ENCODE data around the gene BCKDHB. TPM values are rescaled to one million over a fixed set of nuclear protein-coding genes. Genes with fewer than 3 reads are reported as not detected.

BCKDHB gene
- total RNA-seq, 1 experiment from 2014 or later: 29.7 TPM

DNA sequence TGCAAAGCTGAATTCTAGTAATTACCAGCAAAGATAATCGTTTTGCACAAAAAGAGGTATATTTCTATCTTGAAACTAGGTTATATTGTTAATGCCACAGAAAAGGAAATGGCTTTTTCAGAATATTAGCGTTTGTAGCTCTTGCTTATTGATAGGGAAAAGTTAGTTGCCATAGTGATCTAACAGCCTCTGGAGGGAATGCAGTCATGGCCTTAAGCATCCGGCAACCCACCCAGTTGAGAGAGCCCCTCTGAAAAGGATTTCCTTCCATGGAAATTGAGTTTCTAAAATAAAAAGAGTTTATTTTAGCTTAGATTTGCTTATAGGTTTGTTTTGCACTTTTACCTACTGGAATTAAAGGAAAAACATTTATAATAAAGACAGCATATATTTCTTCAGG is 224.5 kb downstream of the BCKDHB start:
- TF ChIP-seq, protein P1, sequence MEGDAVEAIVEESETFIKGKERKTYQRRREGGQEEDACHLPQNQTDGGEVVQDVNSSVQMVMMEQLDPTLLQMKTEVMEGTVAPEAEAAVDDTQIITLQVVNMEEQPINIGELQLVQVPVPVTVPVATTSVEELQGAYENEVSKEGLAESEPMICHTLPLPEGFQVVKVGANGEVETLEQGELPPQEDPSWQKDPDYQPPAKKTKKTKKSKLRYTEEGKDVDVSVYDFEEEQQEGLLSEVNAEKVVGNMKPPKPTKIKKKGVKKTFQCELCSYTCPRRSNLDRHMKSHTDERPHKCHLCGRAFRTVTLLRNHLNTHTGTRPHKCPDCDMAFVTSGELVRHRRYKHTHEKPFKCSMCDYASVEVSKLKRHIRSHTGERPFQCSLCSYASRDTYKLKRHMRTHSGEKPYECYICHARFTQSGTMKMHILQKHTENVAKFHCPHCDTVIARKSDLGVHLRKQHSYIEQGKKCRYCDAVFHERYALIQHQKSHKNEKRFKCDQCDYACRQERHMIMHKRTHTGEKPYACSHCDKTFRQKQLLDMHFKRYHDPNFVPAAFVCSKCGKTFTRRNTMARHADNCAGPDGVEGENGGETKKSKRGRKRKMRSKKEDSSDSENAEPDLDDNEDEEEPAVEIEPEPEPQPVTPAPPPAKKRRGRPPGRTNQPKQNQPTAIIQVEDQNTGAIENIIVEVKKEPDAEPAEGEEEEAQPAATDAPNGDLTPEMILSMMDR (IDR thresholded peaks at IDR 0.05; ENCODE audit: insufficient read depth in 1 of 2, low read depth in 1 of 2, low read length in 1 of 2, severe bottlenecking in 1 of 2, unreplicated experiment in 1 of 2): no peak
- CTCF ChIA-PET: no interaction called here
- H3K9me3 ChIP-seq: no peaks in the 10 kb centered on the region
- peaks cover 4% of the 10 kb centered on the region for H3K36me3 Mint-ChIP-seq (ENCODE audit: insufficient read depth, unreplicated experiment)
- POLR2A ChIA-PET: no interaction called here
- H3K4me3 Mint-ChIP-seq (ENCODE audit: unreplicated experiment): no peak overlapping the region
- no peaks in the 10 kb centered on the region for H3K36me3 ChIP-seq (ENCODE audit: control insufficient read depth, insufficient read depth, low read length)
- 0 out of 2 replicates have a peak, but pooled peaks cover 4% of the 10 kb centered on the region for H3K4me1 ChIP-seq
- no peaks in the 10 kb centered on the region for H3K9me3 Mint-ChIP-seq (ENCODE audit: unreplicated experiment)
- no peak overlapping the region for H3K4me3 ChIP-seq (ENCODE audit: low read depth, low read length)
- no peak overlapping the region for H3K27ac Mint-ChIP-seq (ENCODE audit: unreplicated experiment)
- DNase-seq: no peak
- H3K27me3 Mint-ChIP-seq (ENCODE audit: insufficient read depth, unreplicated experiment): no peaks in the 10 kb centered on the region
- no peaks in the 10 kb centered on the region for H3K27me3 ChIP-seq (replicated peaks; ENCODE audit: control insufficient read depth, insufficient read depth, low read length)
- no TSS peak for BruUV-seq (replicated peaks)
- intact Hi-C loops (cut with micrococcal nuclease; ENCODE audit: unreplicated experiment): loop anchor here (10.0 kb wide), 1 partner anchor 196 kb away; no protein-coding TSS in a partner anchor
- H3K4me1 Mint-ChIP-seq (ENCODE audit: low read depth, unreplicated experiment): no peaks in the 10 kb centered on the region

DNA sequence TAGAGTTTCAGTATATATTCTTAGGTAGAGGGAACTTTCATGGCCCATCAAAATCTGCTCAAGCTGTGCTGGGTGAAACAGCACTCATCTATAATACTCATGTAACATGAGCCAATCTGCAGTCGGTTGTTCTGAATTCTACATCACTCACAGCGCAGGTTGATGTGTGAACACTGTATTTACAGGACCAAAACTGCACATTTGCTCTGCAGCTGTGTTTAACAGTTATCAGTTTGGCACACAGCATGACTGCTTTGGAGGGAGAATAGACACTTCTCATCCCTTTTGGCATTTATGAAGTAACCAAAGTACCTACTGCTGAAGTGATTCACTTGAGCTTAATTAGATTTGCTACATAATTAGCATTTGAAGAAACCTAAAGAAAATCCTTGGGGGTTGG is 225.1 kb downstream of the BCKDHB start:
- TF ChIP-seq, protein P1 (IDR thresholded peaks at IDR 0.05; ENCODE audit: insufficient read depth in 1 of 2, low read depth in 1 of 2, low read length in 1 of 2, severe bottlenecking in 1 of 2, unreplicated experiment in 1 of 2): no peak
- POLR2A ChIA-PET: no interaction called here
- BruUV-seq (replicated peaks): no TSS peak
- CTCF ChIA-PET: no interaction called here
- Mint-ChIP-seq H3K27me3 (ENCODE audit: insufficient read depth, unreplicated experiment) (no peaks in the 10 kb centered on the region), H3K9me3 (ENCODE audit: unreplicated experiment) (no peaks in the 10 kb centered on the region), H3K27ac (ENCODE audit: unreplicated experiment) (no peak overlapping the region), H3K4me3 (ENCODE audit: unreplicated experiment) (no peak overlapping the region), H3K4me1 (ENCODE audit: low read depth, unreplicated experiment) (no peaks in the 10 kb centered on the region), H3K36me3 (ENCODE audit: insufficient read depth, unreplicated experiment) (peaks cover 4% of the 10 kb centered on the region)
- Histone ChIP-seq H3K36me3 (ENCODE audit: control insufficient read depth, insufficient read depth, low read length) (no peaks in the 10 kb centered on the region), H3K27me3 (replicated peaks; ENCODE audit: control insufficient read depth, insufficient read depth, low read length) (no peaks in the 10 kb centered on the region), H3K9me3 (no peaks in the 10 kb centered on the region), H3K4me1 (0 out of 2 replicates have a peak, but pooled peaks cover 4% of the 10 kb centered on the region), H3K4me3 (ENCODE audit: low read depth, low read length) (no peak overlapping the region)
- DNase-seq: no peak
- intact Hi-C loops (cut with micrococcal nuclease; ENCODE audit: unreplicated experiment): loop anchor here (10.0 kb wide), 1 partner anchor 197 kb away; no protein-coding TSS in a partner anchor

DNA sequence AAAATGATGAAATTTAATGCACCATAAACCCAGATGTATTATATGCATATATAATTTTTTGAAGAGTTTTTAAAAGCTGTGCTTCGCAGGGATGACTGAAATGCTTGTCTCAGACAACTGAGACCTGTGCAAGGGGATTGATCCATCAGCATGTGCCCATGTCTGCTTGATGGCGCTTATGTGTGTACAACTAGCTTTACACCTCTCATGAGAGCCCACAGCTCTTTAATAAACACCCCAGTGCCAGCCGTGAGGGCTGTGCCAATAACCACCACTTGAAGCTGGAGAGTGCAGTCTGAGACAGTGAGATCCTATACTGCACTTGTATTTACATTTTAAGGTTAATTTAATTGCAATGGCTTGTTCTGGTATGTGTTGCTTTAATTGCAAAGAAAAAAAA is 225.5 kb downstream of the BCKDHB start:
- no peaks in the 10 kb centered on the region for H3K27me3 Mint-ChIP-seq (ENCODE audit: insufficient read depth, unreplicated experiment)
- peaks cover 4% of the 10 kb centered on the region for H3K36me3 Mint-ChIP-seq (ENCODE audit: insufficient read depth, unreplicated experiment)
- POLR2A ChIA-PET: no interaction called here
- Histone ChIP-seq H3K36me3 (ENCODE audit: control insufficient read depth, insufficient read depth, low read length) (no peaks in the 10 kb centered on the region), H3K4me3 (ENCODE audit: low read depth, low read length) (no peak overlapping the region), H3K27me3 (replicated peaks; ENCODE audit: control insufficient read depth, insufficient read depth, low read length) (no peaks in the 10 kb centered on the region), H3K4me1 (0 out of 2 replicates have a peak, but pooled peaks cover 4% of the 10 kb centered on the region), H3K9me3 (no peaks in the 10 kb centered on the region)
- no peaks in the 10 kb centered on the region for H3K9me3 Mint-ChIP-seq (ENCODE audit: unreplicated experiment)
- CTCF ChIA-PET: interaction anchor here (0.6 kb wide), 1 partner anchor 1923 kb away, joined by 3 read pairs; no protein-coding TSS in a partner anchor
- intact Hi-C loops (cut with micrococcal nuclease; ENCODE audit: unreplicated experiment): loop anchor here (10.0 kb wide), 1 partner anchor 197 kb away; no protein-coding TSS in a partner anchor
- TF ChIP-seq, protein P1 (IDR thresholded peaks at IDR 0.05; ENCODE audit: insufficient read depth in 1 of 2, low read depth in 1 of 2, low read length in 1 of 2, severe bottlenecking in 1 of 2, unreplicated experiment in 1 of 2): no peak
- H3K4me1 Mint-ChIP-seq (ENCODE audit: low read depth, unreplicated experiment): no peaks in the 10 kb centered on the region
- no peak for DNase-seq
- H3K27ac Mint-ChIP-seq (ENCODE audit: unreplicated experiment): no peak overlapping the region
- H3K4me3 Mint-ChIP-seq (ENCODE audit: unreplicated experiment): no peak overlapping the region
- no TSS peak for BruUV-seq (replicated peaks)

Measured in Caco-2 (cell line).